Measurements from ENCODE around the gene CDK5RAP1.
A peak's percentile ranks its signal among the peaks of the same experiment; 100 is the strongest.

CDK5RAP1 gene

GRCh38 chr20:33411242-33411641, 9.9 kb upstream of the CDK5RAP1 start:
- H3K4me3 ChIP-seq (ENCODE audit: low read depth, low read length), result no peak overlapping the region
- TF ChIP-seq POLR2A (IDR thresholded peaks at IDR 0.05; ENCODE audit: extremely low read depth, insufficient read length), result no peak
- no peak for TF ChIP-seq MAX (IDR thresholded peaks at IDR 0.05; ENCODE audit: low read depth, low read length)
- TF ChIP-seq MYC (IDR thresholded peaks at IDR 0.05; ENCODE audit: low read depth, low read length), result no peak
- TF ChIP-seq CTCF (IDR thresholded peaks at IDR 0.05; ENCODE audit: low read depth, low read length), result no peak
- no peak for DNase-seq (ENCODE audit: low read depth)

- no peak overlapping the region for H3K4me3 ChIP-seq (ENCODE audit: low read depth, low read length)
- TF ChIP-seq MYC (IDR thresholded peaks at IDR 0.05; ENCODE audit: low read depth, low read length), result no peak
- no peak for DNase-seq (ENCODE audit: low read depth)
Observed at GRCh38 chr20:33410081-33410742, 8.9 kb upstream of the CDK5RAP1 start.

GRCh38 chr20:33408716-33409654, 7.7 kb upstream of the CDK5RAP1 start:
- DNase-seq (ENCODE audit: low read depth), result peak; percentile 45
- no peak for TF ChIP-seq MYC (IDR thresholded peaks at IDR 0.05; ENCODE audit: low read depth, low read length)
- TF ChIP-seq MAX (IDR thresholded peaks at IDR 0.05; ENCODE audit: low read depth, low read length), result no peak
- TF ChIP-seq POLR2A (IDR thresholded peaks at IDR 0.05; ENCODE audit: extremely low read depth, insufficient read length), result no peak
- TF ChIP-seq CTCF (IDR thresholded peaks at IDR 0.05; ENCODE audit: low read depth, low read length), result no peak
- H3K4me3 ChIP-seq (ENCODE audit: low read depth, low read length), result no peak overlapping the region

GRCh38 chr20:33408313-33408712, 7.0 kb upstream of the CDK5RAP1 start:
- no peak for DNase-seq (ENCODE audit: low read depth)
- no peak overlapping the region for H3K4me3 ChIP-seq (ENCODE audit: low read depth, low read length)
- TF ChIP-seq POLR2A (IDR thresholded peaks at IDR 0.05; ENCODE audit: extremely low read depth, insufficient read length) (no peak), MAX (IDR thresholded peaks at IDR 0.05; ENCODE audit: low read depth, low read length) (no peak), MYC (IDR thresholded peaks at IDR 0.05; ENCODE audit: low read depth, low read length) (no peak), CTCF (IDR thresholded peaks at IDR 0.05; ENCODE audit: low read depth, low read length) (no peak)

- no peak overlapping the region for H3K4me3 ChIP-seq (ENCODE audit: low read depth, low read length)
- no peak for TF ChIP-seq MYC (IDR thresholded peaks at IDR 0.05; ENCODE audit: low read depth, low read length)
- no peak for TF ChIP-seq CTCF (IDR thresholded peaks at IDR 0.05; ENCODE audit: low read depth, low read length)
- no peak for TF ChIP-seq MAX (IDR thresholded peaks at IDR 0.05; ENCODE audit: low read depth, low read length)
- no peak for TF ChIP-seq POLR2A (IDR thresholded peaks at IDR 0.05; ENCODE audit: extremely low read depth, insufficient read length)
- DNase-seq (ENCODE audit: low read depth), result no peak
Observed at GRCh38 chr20:33407796-33408195, 6.5 kb upstream of the CDK5RAP1 start.

- DNase-seq (ENCODE audit: low read depth), result peak; percentile 82
- no peak for TF ChIP-seq POLR2A (IDR thresholded peaks at IDR 0.05; ENCODE audit: extremely low read depth, insufficient read length)
- no peak for TF ChIP-seq CTCF (IDR thresholded peaks at IDR 0.05; ENCODE audit: low read depth, low read length)
- no peak for TF ChIP-seq MAX (IDR thresholded peaks at IDR 0.05; ENCODE audit: low read depth, low read length)
- TF ChIP-seq MYC (IDR thresholded peaks at IDR 0.05; ENCODE audit: low read depth, low read length), result no peak
- H3K4me3 ChIP-seq (ENCODE audit: low read depth, low read length), result no peak overlapping the region
Observed at GRCh38 chr20:33407251-33407650, 5.9 kb upstream of the CDK5RAP1 start.
